NCI-H510A (cell line): Measurements from ENCODE around the gene ETV4.

Source experiments
- DNase-seq: peaks from one replicate; lab custom pipeline; 2025; lab: John Stamatoyannopoulos, UW

ETV4 gene

GRCh38 chr17:43546319-43547188 lies at the start of gene ETV4:
Gene ETV4 (minus strand): TSS chr17:43546340. CDS start chr17:43545617, 723 bp downstream.
- peak; percentile 75 for DNase-seq

DNA sequence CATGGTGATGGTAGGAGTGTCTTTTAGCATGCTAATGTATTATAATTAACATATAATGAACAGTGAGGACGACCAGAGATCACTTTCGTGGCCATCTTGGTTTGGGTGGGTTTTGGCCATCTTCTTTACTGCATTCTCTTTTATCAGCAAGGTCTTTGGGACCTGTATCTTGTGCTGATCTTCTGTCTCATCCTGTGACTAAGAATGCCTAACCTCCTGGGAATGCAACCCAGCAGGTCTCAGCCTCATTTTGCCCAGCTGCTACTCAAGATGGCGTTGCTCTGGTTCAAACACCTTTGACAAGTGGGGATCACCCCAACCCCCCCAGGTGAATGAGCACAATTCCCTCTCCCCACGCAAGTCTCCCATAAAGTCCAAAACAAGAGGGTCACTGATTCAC lies 49.3 kb upstream of the ETV4 start:
- no peak for DNase-seq

DNA sequence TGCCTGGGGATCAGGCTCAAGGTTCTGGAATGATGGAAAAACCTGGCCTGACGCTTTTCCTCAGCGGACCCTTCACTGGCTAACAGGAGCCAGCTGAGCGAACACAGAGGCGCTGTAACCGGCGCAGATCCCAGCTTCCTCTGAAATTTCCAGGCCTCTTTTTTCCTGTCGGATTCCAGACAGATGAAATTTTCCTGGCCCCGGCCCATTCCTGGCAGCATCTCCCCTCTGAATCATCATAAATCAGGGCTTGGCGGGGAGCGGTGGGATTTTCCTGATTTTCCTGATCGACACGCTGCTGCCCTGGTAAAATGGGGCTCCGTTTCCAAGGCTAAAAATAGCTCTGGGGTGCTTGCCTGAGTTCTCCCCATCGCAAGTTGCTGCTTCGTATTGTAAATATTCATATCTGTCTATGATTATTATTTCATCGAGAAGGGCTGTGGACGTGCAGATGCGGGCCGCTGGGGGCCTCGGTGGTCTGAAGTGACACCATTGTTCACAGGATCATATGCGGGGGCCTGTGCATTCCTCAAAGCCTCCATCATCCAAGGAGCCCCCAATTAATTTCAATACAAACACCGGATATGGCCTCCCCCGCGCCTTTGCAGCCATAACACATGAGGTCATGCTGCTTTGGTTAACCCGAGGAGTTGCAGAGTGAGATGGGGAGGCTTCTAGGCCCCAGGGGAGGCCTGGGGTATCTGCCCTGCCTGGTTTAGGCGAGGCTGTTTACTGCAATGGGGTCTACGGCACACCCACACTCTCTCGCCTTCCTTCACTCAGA lies 45.8 kb upstream of the ETV4 start:
- DNase-seq, result no peak

- DNase-seq, result no peak
Observed at GRCh38 chr17:43591001-43591400, 44.9 kb upstream of the ETV4 start.

DNA sequence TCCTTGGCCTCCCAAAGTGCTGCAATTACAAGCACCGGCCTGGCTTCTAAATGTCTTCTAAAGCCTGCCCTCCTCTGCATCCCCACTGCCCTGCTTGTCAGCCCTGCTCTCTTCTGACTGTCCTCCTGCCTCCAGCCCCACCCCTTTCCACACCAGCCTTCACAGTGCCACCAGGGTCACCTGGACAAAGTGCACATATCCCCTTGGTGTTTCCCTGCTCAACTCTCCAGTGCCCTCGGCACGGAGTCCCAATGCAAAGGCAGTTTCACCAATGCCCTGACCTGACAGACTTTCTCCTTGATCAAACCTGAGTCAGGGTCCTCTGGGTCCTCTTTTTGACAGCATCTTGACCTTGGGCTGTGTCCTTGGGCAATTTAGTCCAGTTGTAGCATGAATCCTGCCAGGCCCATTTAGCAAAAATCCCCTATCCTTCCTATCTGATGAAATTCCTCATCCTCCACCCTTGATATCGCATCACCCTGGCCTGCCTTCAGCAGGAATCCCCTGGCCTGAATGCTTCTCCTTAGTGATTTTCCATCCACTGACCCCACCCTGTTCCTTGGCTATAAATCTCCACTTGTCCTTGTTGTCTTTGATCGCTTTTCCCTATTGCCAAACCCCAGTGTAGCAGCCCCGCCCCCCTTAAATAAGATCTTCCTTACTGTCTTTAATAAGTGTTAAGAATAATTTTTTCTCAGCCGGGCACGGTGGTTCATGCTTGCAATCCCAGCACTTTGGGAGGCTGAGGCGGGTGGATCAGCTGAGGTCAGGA lies 42.7 kb upstream of the ETV4 start:
- DNase-seq, result no peak

DNA sequence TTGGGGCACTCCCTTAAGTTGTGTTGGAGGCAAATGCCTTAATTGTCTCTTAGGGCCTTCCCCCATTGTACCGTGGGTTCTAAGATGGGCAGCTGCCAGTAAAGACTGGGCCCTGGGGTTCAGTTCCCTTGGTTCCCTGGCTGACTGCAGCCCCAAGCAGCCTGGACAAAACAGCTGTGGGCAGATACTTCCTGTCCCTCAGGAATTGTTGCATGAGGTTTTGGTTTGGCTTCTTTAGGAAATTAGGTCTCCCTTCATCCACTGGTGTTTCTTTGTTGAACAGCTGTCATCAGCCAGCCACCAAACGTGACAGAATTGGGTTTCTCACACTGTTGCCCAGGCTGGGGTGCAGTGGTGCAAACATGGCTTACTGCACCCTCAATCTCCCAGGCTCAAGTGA lies 42.0 kb upstream of the ETV4 start:
- no peak for DNase-seq

DNA sequence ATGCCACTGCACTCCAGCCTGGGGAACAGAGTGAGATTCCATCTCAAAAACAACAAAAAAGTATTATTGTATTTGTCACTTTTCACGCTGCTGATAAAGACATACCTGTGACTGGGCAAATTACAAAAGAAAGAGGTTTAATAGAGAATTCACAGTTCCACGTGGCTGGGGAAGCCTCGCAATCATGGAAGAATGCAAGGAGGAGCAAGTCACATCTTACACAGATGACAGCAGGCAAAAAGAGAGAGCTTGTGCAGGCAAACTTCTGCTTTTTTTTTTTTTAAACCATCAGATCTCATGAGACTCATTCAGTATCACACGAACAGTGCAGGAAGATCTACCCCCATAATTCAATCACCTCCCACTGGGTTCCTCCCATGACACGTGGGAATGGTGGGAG lies 41.5 kb upstream of the ETV4 start:
- DNase-seq, result no peak

GRCh38 chr17:43584666-43585102 lies 38.5 kb upstream of the ETV4 start:
- DNase-seq, result no peak

DNA sequence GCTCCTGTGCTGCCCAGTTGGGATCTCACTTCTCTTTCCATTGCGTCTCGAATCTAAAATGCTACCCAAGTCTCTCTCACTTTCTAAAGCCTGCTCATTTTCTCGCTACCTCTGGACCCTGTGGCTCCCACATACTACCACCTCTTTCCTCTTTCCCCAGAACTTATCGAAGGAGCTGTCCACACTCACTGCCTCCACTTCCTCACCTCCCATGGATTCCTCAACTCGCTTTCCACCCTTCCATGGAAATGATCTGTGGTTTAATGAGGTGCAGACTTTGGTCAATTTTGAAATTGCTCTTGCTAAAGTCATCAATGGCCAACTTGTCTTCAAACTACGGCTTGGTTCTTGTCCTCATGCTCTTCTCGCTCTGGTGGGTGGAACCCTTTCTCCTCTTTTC lies 37.2 kb upstream of the ETV4 start:
- no peak for DNase-seq

- no peak for DNase-seq
Observed at GRCh38 chr17:43581613-43582012, 35.5 kb upstream of the ETV4 start.

- DNase-seq, result no peak
Observed at GRCh38 chr17:43581130-43581529, 35.0 kb upstream of the ETV4 start.

DNA sequence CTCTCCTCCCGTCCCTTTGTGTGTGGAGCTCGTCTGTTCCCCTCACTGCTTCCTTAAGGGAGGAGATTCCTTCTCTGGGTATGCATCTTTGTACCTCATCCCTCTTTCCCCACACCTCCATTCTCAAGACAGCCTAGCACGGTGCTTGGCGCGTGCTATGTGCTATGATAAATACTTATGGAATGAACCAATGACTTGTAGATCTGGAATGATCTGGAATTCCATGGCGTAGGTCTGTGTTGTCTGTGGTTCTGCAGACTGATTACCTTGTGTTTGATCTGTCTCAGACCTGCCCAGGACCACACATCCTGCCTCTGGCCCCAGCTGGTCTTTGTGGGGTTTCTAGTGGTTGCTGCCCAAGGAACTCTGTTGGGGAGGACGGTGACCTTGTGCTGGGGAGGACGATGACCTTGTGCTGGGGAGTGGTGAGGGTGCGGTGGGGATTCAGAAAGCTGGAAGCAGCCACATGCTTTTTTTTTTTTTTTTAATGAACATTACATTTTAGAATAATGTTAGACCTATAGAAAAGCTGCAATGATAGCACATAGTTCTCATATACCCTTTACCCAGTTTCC lies 33.5 kb upstream of the ETV4 start:
- DNase-seq, result no peak

DNA sequence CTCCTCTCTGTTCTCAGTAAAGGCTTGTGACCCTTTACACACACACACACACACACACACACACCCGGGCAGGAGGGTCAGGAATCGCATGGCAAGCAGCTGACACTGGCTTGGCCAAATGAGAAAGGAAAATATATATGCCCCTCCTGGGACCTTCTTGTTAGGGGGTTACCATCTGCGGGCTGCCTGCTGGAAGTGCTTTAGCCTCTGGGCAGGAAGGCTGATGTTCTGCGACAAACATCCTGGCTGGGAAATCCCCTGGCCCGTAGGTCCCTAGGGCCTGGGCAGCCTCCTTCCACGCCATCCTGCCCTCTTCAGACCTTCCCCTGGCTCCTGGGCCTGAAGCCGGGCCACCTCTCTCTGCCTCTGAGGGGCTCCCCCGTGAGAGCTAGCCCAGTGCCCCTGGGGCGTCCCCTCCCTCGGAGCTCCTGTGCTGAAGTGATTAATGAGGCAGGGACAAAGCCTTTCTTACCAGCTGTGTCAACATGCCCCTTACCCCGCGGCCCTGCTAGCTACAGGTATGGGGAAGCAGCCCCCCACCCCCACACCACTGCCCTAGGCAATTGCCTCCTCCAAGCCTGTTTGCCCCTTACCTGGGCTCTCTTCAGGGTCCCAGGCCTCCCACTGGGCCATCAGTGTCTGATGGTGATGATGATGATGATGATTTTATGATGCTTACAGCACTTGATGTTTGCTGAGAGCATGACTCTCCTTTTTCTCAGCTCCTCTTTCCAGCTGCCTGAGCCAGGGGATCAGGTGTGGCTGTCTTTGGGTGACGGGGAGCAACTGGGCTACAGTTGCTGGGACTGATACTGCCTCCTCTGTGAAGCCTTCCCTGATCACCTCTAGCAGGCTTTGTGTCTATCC lies 32.8 kb upstream of the ETV4 start:
- DNase-seq, result peak; percentile 6

- no peak for DNase-seq
Observed at GRCh38 chr17:43578404-43578698, 32.2 kb upstream of the ETV4 start.

DNA sequence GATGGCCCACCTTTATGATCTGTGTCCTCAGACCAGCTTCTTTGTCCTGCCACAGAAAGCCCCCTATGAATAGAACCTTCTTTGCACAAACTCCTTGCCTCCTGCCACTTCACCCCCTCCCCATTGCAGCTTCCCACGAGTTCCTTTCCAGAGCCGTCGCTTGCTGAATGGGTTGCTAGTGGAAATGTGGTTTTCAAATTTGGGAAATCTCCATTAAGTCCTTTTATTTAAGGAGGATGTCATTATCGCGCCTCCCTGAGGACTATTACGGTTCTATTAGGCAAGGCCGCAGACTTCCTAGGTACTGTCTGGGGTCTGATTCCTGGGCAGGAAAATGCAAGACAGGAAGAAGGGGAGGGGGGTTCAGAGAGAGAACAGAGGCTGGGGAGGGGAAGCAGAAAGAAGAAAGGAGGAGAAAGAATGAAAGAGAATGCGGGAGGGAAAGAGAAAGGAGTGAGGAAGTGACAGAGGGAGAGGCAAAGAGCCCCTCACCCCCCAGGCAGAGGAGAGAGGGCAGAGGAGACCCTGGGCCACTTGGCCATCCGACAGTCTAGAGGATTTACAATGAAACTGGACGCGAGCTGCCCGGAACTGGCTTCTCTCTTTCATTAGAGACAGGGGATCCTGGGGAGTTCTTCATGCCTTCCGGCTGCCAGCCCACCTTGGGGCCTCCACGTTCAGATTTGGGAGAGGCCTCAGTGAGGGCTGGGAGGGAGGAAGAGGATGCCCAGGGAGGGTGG lies 31.7 kb upstream of the ETV4 start:
- DNase-seq, result no peak

DNA sequence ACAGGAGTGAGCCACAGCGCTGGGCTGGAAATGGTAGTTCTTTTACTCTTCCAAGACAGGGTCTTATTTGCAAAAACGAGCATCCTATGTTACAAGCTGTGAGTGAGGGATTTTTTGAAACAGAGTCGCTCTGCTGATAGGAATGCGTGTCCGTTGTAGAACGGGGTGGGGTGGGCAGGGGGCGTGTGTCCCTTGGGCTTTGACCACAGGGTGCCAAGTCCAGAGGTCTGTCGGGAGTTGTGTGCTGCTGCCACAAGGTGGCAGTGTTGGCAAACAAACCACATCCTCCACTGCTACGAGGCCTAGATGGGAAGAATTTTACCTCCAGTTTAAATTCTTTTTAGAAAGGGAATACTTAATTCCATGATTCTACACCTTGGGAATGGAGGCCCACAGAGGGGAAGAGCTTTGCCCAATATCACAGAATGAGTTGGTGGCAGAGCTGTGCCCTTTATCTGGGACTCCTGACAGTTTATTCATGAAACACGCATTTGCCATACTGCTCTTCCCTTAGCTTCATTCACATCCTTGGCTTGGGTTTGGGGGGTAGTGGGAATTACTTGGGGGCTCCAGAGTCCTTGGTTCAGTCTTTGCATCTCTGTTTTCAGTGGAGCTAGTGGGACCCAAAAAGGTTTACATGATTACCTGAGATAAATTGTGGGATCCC lies 30.6 kb upstream of the ETV4 start:
- DNase-seq, result peak; percentile 5

GRCh38 chr17:43574896-43575525 lies 28.9 kb upstream of the ETV4 start:
- no peak for DNase-seq

DNA sequence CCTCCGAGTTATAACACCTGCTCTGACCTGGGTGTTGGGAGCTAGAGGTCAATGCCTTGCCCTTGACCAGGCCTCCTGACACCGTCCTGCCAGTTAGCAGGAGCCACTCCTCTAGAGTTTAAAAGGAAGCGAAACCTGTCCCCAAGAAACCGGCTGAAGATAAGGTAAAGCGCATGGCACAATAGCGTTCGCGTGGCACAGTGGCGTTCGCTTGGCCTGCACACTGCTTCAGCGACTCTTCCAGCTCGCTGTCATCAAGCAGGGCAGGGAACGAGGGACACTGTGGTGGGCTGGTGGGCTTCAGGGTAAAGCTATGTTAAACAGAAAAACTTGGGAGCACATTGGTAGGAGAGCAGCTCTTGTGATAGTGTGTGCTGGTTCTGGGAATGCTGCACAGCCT lies 28.2 kb upstream of the ETV4 start:
- no peak for DNase-seq

DNA sequence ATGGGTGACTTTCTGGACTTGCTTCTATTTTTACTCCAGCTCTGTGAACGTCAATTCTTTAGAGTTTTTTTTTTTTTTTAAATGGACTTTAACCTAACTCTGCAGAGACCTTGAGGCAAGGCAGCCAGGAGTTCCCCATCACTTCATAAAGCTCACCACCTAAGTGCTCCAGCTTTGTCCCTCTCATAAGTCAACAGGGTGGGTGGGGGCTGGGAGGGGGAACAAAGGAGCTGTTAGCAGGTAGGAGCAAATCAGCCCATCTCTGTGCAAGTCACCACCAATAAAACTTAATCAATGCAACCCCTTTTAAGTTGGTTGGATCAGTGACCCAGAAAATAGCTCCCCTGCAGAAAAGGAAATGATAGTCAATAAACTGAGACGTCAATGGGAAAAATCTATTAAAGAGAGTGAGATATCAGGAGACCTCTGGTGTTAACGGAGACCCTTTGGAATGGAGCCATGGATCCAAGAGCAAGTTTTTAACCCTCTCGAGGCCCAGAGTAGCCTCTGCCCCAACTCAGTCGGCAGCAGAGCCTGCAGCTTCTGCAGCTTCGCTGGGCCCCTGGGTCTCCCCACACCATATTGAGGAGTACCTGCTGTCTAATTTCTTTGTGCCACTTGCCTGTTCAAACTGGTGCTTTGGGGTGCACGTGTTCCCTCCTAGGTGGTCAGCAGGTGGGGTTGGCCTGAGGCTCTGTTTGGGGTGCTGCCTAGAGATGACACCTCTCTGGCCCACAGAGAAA lies 27.6 kb upstream of the ETV4 start:
- no peak for DNase-seq
